B cell (primary cell): ENCODE data around the gene CIC. TPM values are rescaled to one million over a fixed set of nuclear protein-coding genes. Genes with fewer than 3 reads are reported as not detected.

Experiments used
- ATAC-seq: fragments of 200-7000 bp; cut with Tn5 transposase; one replicate; pipeline ENCODE4 v1.10.0; 2021; ENCODE audit warnings: low read depth, mild to moderate bottlenecking, moderate number of reproducible peaks, moderate library complexity
- CTCF ChIA-PET: fragments of 350-600 bp; sonication (Branson Sonifier 250); formaldehyde crosslinking; loops from one replicate; lab custom pipeline; 2021; ENCODE audit warnings: antibody characterized with exemption, inconsistent platforms; lab: Charles Lee
- POLR2A ChIA-PET: fragments of 350-600 bp; sonication (Branson Sonifier 250); formaldehyde crosslinking; loops from one replicate; lab custom pipeline; 2021; ENCODE audit warnings: antibody characterized with exemption; lab: Charles Lee
- DNase-seq: peaks from one replicate; pipeline ENCODE4 v3.0.0; 2013
- H2AFZ ChIP-seq: 2 replicates; pipeline ENCODE4 v1.6.1; 2012; ENCODE audit warnings: mild to moderate bottlenecking, low read depth, low read length; ENCODE audit not compliant: insufficient read depth, poor library complexity, severe bottlenecking
- H3K27ac ChIP-seq, 2 donors: 1 replicate in 1 of 2; 2 replicates in 1 of 2; pipeline ENCODE4 v1.5.1; 2012 to 2013; ENCODE audit warnings: low read length in 2 of 2, mild to moderate bottlenecking in 2 of 2, moderate library complexity in 1 of 2
- H3K27me3 ChIP-seq, 4 experiments: fragments of 200-600 bp in 1 of 4; sonication (generic) in 1 of 4; replicated peaks in 1 of 4; 1 replicate in 2 of 4; 2 replicates in 2 of 4; pipeline versions ENCODE4 v1.6.1 to v1.7.0; 2013 to 2016; ENCODE audit warnings: low read length in 3 of 4, mild to moderate bottlenecking in 2 of 4, mixed read lengths in 1 of 4, moderate library complexity in 1 of 4; ENCODE audit not compliant: insufficient read depth in 4 of 4, control insufficient read depth in 3 of 4; ENCODE audit errors: control extremely low read depth in 1 of 4
- H3K36me3 ChIP-seq, 2 experiments: replicated peaks in 1 of 2; 1 replicate in 1 of 2; 2 replicates in 1 of 2; pipeline versions ENCODE4 v1.6.1 to v1.7.1; 2013; ENCODE audit warnings: low read length in 1 of 2; ENCODE audit not compliant: insufficient read depth in 2 of 2, control insufficient read depth in 1 of 2; ENCODE audit errors: control extremely low read depth in 1 of 2, extremely low read depth in 1 of 2
- H3K4me1 ChIP-seq, 2 donors: fragments of 200-600 bp in 1 of 2; sonication (generic) in 1 of 2; 1 replicate in 1 of 2; 2 replicates in 1 of 2; pipeline versions ENCODE4 v1.5.1 to v1.6.1; 2013 to 2017; ENCODE audit warnings: low read length in 2 of 2; ENCODE audit not compliant: control insufficient read depth in 2 of 2, insufficient read depth in 2 of 2
- H3K4me2 ChIP-seq: replicated peaks from 2 replicates; pipeline ENCODE3; 2012; ENCODE audit warnings: mild to moderate bottlenecking, low read depth, low read length; ENCODE audit not compliant: poor library complexity, severe bottlenecking
- H3K4me3 ChIP-seq, 5 experiments: fragments of 200-600 bp in 1 of 5; sonication (generic) in 1 of 5; 1 replicate in 3 of 5; 2 replicates in 2 of 5; pipeline versions ENCODE4 v1.5.1 to v1.7.0; 2011 to 2016; ENCODE audit warnings: low read length in 4 of 5, mild to moderate bottlenecking in 4 of 5, low read depth in 2 of 5, control low read depth in 1 of 5, moderate library complexity in 1 of 5; ENCODE audit not compliant: insufficient read depth in 1 of 5; ENCODE audit errors: control extremely low read depth in 1 of 5, extremely low read depth in 1 of 5
- H3K79me2 ChIP-seq: fragments of 200-600 bp; sonication (generic); one replicate; pipeline ENCODE4 v1.6.0; 2016; ENCODE audit warnings: low read length; ENCODE audit not compliant: control insufficient read depth, insufficient read depth
- H3K9ac ChIP-seq: fragments of 200-600 bp; sonication (generic); 2 replicates; pipeline ENCODE4 v1.6.1; 2017; ENCODE audit warnings: mild to moderate bottlenecking, low read length, moderate library complexity
- H3K9me3 ChIP-seq, 3 donors: one replicate each; pipeline versions ENCODE4 v1.6.1 to v1.7.1; 2013; ENCODE audit warnings: low read length in 2 of 3; ENCODE audit not compliant: control insufficient read depth in 2 of 3, insufficient read depth in 1 of 3; ENCODE audit errors: control extremely low read depth in 1 of 3
- H4K20me1 ChIP-seq: 2 replicates; pipeline ENCODE4 v1.6.0; 2012; ENCODE audit warnings: mild to moderate bottlenecking, low read length; ENCODE audit not compliant: insufficient read depth, control insufficient read depth, poor library complexity, severe bottlenecking
- H3K27ac Mint-ChIP-seq: one replicate; pipeline ENCODE4 v1.8.0; 2021; ENCODE audit warnings: mixed read lengths
- H3K27me3 Mint-ChIP-seq: one replicate; pipeline ENCODE4 v1.8.0; 2021; ENCODE audit warnings: mixed read lengths
- H3K4me1 Mint-ChIP-seq: one replicate; pipeline ENCODE4 v1.8.0; 2021; ENCODE audit warnings: mixed read lengths
- H3K4me3 Mint-ChIP-seq: one replicate; pipeline ENCODE4 v1.8.0; 2021; ENCODE audit warnings: mixed read lengths
- H3K9me3 Mint-ChIP-seq: one replicate; pipeline ENCODE4 v1.8.0; 2022; ENCODE audit warnings: mixed read lengths; ENCODE audit not compliant: insufficient read depth
- EZH2 ChIP-seq: IDR thresholded peaks from 2 replicates; pipeline ENCODE4 v1.6.1; 2012; ENCODE audit warnings: borderline replicate concordance, low read depth, mild to moderate bottlenecking, moderate library complexity, low read length; ENCODE audit not compliant: insufficient read depth, poor library complexity, severe bottlenecking
- WGBS: methylation state at CpG from one replicate; pipeline ENCODE4 v1.1.5; 2013; ENCODE audit warnings: missing lambda C conversion rate; ENCODE audit not compliant: insufficient coverage; 5-methylcytosine and 5-hydroxymethylcytosine counted together
- intact Hi-C: fragments of 100-400 bp; cut with micrococcal nuclease; formaldehyde crosslinking; loops from one replicate; pipeline ENCODE4 v1.10.0; 2022
- polyA plus RNA-seq: library from polyadenylated mRNA; depleted of rRNA; stranded (reverse); fragments of >200 nt; gene quantifications from 2 replicates; pipeline ENCODE4 v1.2.3, GENCODE V29; 2012
- total RNA-seq, 2 donors: library from RNA; stranded (reverse); fragments of 120-200 nt in 1 of 2; gene quantifications; 1 replicate in 1 of 2; 2 replicates in 1 of 2; pipeline versions ENCODE4 v1.2.3 to v1.2.4, GENCODE V29; 2013 to 2022
- TF ChIP-seq, protein P1 (sequence below): fragments of 200-600 bp; IDR thresholded peaks from one replicate; pipeline ENCODE4 v1.8.0; 2022; ENCODE audit warnings: antibody characterized with exemption, mild to moderate bottlenecking

CIC gene
- total and polyA plus RNA-seq, 2 donors (not counting 1 experiment from before 2014, with no cell fraction given) = 75.7 to 119 TPM

DNA sequence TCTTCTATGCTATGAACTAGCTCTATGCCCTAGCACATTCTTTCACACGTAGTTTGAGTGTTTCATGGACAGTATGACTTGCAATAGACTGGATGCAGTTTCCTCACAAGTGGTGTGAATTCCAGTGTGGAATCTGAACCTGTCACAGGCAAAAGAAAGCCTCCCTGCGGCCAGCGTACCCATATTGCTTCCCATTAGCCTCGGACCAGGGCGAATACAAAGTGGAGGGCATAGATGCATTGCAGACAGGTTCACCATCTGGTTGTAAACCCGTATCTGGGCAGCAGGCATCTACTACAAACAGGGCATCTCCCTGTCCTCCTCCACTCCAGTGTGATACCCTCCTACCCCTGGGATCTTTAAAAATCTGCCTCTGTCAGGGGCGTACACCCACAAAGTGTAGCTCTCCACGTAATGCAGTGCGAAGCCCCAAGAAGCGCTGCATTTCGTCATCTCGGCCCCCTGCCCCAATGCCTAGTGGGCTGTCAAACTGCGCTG lies 1.4 kb upstream of the CIC start:
- no peak for ATAC-seq
- Histone ChIP-seq H3K9me3 (no peaks in the 10 kb centered on the region), H3K4me3 (peak overlapping the region; percentile 72 to 95 (median 90)), H3K36me3 (peaks cover 0 to 8% of the 10 kb centered on the region in 2 experiments), H3K27ac (peak overlapping the region; percentile 98 to 100), H3K4me2 (peak overlapping the region; percentile 95), H4K20me1 (no peaks in the 10 kb centered on the region), H2AFZ (peak overlapping the region; percentile 92), H3K27me3 (no peaks in the 10 kb centered on the region), H3K9ac (peak overlapping the region; percentile 98), H3K4me1 (peaks cover 26 to 32% of the 10 kb centered on the region in 2 donors), H3K79me2 (peaks cover 33% of the 10 kb centered on the region)
- 16% methylated on average over 12 of the region's 13 CpGs for WGBS
- ChIA-PET CTCF (interaction anchor here (2.6 kb wide), 1 partner anchor 12 kb away, joined by 13 read pairs; no protein-coding TSS in a partner anchor), POLR2A (interaction anchor here (1.4 kb wide), 1 partner anchor 12 kb away, joined by 4 read pairs; no protein-coding TSS in a partner anchor)
- no peak for DNase-seq
- Mint-ChIP-seq H3K27ac (no peak overlapping the region), H3K4me1 (peaks cover 22% of the 10 kb centered on the region), H3K27me3 (no peaks in the 10 kb centered on the region), H3K4me3 (no peak overlapping the region), H3K9me3 (no peaks in the 10 kb centered on the region)
- TF ChIP-seq, protein P1, sequence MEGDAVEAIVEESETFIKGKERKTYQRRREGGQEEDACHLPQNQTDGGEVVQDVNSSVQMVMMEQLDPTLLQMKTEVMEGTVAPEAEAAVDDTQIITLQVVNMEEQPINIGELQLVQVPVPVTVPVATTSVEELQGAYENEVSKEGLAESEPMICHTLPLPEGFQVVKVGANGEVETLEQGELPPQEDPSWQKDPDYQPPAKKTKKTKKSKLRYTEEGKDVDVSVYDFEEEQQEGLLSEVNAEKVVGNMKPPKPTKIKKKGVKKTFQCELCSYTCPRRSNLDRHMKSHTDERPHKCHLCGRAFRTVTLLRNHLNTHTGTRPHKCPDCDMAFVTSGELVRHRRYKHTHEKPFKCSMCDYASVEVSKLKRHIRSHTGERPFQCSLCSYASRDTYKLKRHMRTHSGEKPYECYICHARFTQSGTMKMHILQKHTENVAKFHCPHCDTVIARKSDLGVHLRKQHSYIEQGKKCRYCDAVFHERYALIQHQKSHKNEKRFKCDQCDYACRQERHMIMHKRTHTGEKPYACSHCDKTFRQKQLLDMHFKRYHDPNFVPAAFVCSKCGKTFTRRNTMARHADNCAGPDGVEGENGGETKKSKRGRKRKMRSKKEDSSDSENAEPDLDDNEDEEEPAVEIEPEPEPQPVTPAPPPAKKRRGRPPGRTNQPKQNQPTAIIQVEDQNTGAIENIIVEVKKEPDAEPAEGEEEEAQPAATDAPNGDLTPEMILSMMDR = no peak
- TF ChIP-seq EZH2 = no peak
- intact Hi-C loops = loop anchor here (1.0 kb wide), 6 partner anchors 12 to 58 kb away; partner anchors contain the start of genes DEDD2, ERF, MEGF8 and PAFAH1B3

DNA sequence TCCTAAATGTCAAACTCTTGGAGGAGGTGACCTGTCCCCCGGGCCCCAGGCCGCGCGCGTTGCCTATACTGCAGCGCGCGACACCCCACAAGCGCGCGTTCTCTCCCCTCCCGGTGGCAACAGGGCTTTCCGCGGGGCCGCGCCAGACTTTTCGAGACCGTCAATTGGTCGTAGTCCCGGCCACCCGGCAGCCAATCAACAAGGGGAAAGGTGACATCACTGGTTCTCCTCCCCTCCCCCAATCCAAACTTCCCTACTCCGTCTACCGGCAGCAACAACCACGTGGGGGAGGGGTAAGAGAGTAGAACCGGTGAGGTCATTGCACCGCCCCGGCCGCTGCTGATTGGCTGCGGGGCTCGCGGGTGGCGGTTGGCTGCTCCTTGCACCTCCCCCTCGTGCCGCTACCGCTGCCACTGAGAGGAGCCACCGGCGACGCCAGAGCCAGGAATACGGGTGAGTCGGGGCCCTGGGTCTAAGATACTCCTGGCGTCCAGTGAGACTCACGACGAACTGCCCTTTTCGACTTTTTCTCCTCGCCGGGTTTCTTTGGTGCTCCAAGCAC lies 829 bp upstream of the CIC start:
- Histone ChIP-seq H2AFZ (peak overlapping the region; percentile 92), H3K4me2 (peak overlapping the region; percentile 95), H3K27ac (peak overlapping the region; percentile 98 to 100), H3K36me3 (peaks cover 0 to 12% of the 10 kb centered on the region in 2 experiments), H3K4me1 (peaks cover 26 to 32% of the 10 kb centered on the region in 2 donors), H4K20me1 (no peaks in the 10 kb centered on the region), H3K9ac (peak overlapping the region; percentile 98), H3K79me2 (peaks cover 38% of the 10 kb centered on the region), H3K27me3 (no peaks in the 10 kb centered on the region), H3K4me3 (peak overlapping the region; percentile 74 to 95 (median 90)), H3K9me3 (no peaks in the 10 kb centered on the region)
- intact Hi-C loops = loop anchor here (1.0 kb wide), 6 partner anchors 13 to 57 kb away; partner anchors contain the start of genes DEDD2, ERF, MEGF8 and PAFAH1B3
- Mint-ChIP-seq H3K27ac (no peak overlapping the region), H3K27me3 (no peaks in the 10 kb centered on the region), H3K4me1 (peaks cover 22% of the 10 kb centered on the region), H3K9me3 (no peaks in the 10 kb centered on the region), H3K4me3 (no peak overlapping the region)
- under 1% methylated on average over 35 of the region's 46 CpGs for WGBS
- TF ChIP-seq, protein P1 = no peak
- TF ChIP-seq EZH2 = no peak
- ChIA-PET CTCF (interaction anchor here (2.6 kb wide), 1 partner anchor 11 kb away, joined by 13 read pairs; no protein-coding TSS in a partner anchor), POLR2A (interaction anchor here (1.1 to 1.4 kb wide), 3 partner anchors 11 to 138 kb away, joined by 3 to 5 read pairs (median 4); no protein-coding TSS in a partner anchor)
- DNase-seq (peak; percentile 100), ATAC-seq (peak; percentile 62)
